Activated CD4-positive, alpha-beta T cell treated with anti-CD3 and anti-CD28 coated beads for 36 hours (primary cell): Measurements from ENCODE around the gene NEAT1. TPM values are rescaled to one million over a fixed set of nuclear protein-coding genes. Genes with fewer than 3 reads are reported as not detected.
A peak's percentile ranks its signal among the peaks of the same experiment; 100 is the strongest.

Experiments used
- ATAC-seq: fragments of 200-7000 bp; cut with Tn5 transposase; one replicate; pipeline ENCODE4 v1.10.0; 2021; ENCODE audit warnings: mild to moderate bottlenecking, moderate library complexity
- CTCF ChIA-PET: fragments of 350-600 bp; sonication (Branson Sonifier 250); formaldehyde crosslinking; loops from one replicate; lab custom pipeline; 2021; ENCODE audit warnings: antibody characterized with exemption; lab: Charles Lee
- POLR2A ChIA-PET: fragments of 350-600 bp; sonication (Branson Sonifier 250); formaldehyde crosslinking; loops from one replicate; lab custom pipeline; 2021; ENCODE audit warnings: antibody characterized with exemption, inconsistent platforms; lab: Charles Lee
- DNase-seq: peaks from one replicate; pipeline ENCODE4 v3.0.0-alpha.2; 2020
- H3K27ac Mint-ChIP-seq: one replicate; pipeline ENCODE4 v1.8.0; 2021; ENCODE audit warnings: mixed read lengths
- H3K27me3 Mint-ChIP-seq: one replicate; pipeline ENCODE4 v1.8.0; 2021; ENCODE audit warnings: mixed read lengths
- H3K36me3 Mint-ChIP-seq: one replicate; pipeline ENCODE4 v1.8.0; 2021; ENCODE audit warnings: low read depth, mixed read lengths
- H3K4me1 Mint-ChIP-seq: one replicate; pipeline ENCODE4 v1.8.0; 2021; ENCODE audit warnings: mixed read lengths
- H3K4me3 Mint-ChIP-seq: one replicate; pipeline ENCODE4 v1.8.0; 2021; ENCODE audit warnings: mild to moderate bottlenecking, moderate library complexity, mixed read lengths
- H3K9me3 Mint-ChIP-seq: one replicate; pipeline ENCODE4 v1.8.0; 2021; ENCODE audit warnings: low read depth, mixed read lengths
- intact Hi-C, 2 experiments: fragments of 100-400 bp; cut with DNase I in 1 of 2; cut with micrococcal nuclease in 1 of 2; formaldehyde crosslinking; loops; one replicate each; pipeline versions ENCODE4 v1.14.2 to v1.15.1; 2022 to 2024; cut with DNase I, micrococcal nuclease
- total RNA-seq, 2 experiments: library from RNA; stranded (reverse); gene quantifications; one replicate each; pipeline ENCODE4 v1.2.3, GENCODE V29; 2021

Gene NEAT1
- total RNA-seq, 2 experiments from 2014 or later: 435 to 569 TPM

DNA sequence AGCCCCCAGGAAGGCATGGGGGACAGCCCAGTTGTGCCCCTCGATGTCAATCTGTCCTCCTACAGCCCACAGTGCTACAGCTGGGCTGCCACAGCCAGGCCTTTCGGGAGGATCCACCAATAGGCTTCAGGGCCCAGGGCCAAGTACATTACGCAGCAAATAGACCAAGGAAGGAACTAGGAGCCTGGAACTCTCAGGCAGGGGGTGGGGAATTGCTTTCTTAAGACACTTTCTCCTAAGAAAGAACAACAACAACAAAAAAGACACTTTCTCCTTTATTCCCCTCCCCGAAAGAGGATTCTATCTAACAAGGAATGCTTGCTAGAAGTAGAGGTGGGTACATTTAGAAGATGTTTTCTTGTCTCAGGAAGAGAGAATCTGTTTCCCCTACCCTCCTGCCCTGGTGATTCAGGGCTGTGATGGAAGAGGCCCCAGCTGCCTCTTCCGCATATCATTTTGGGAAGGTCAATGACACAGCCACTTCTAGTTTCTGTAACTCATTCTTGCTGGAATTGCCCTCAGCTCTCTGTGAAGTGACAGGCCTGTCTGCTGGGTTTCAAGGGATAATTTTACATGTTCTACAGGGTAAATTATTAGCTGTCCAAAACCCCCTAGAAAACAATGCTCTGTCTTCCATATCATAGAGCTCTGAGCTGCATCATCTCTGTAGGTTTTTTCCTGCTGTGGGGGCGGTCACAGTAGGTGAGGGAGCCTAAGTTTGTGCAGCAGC is 70.2 kb downstream of the NEAT1 start:
- H3K4me1 Mint-ChIP-seq: peaks cover 74% of the 10 kb centered on the region
- H3K9me3 Mint-ChIP-seq: no peaks in the 10 kb centered on the region
- ChIA-PET CTCF (interaction anchor here (0.6 to 8.4 kb wide), 11 partner anchors 9 to 375 kb away, joined by 3 to 72 read pairs (median 4); partner anchors contain the start of genes NEAT1 and ZNHIT2), POLR2A (interaction anchor here (0.7 to 25.9 kb wide), 10 partner anchors 9 to 71 kb away, joined by 3 to 1637 read pairs (median 21); partner anchors contain the start of gene NEAT1)
- H3K36me3 Mint-ChIP-seq: peaks cover 2% of the 10 kb centered on the region
- ATAC-seq (peak; percentile 39), DNase-seq (peak; percentile 68)
- H3K27ac Mint-ChIP-seq: peak overlapping the region; percentile 91
- no peaks in the 10 kb centered on the region for H3K27me3 Mint-ChIP-seq
- peak overlapping the region; percentile 65 for H3K4me3 Mint-ChIP-seq
- intact Hi-C loops: loop anchor here in 1 of 2 experiments (1.0 kb wide), 2 partner anchors 16 to 21 kb away; no protein-coding TSS in a partner anchor

DNA sequence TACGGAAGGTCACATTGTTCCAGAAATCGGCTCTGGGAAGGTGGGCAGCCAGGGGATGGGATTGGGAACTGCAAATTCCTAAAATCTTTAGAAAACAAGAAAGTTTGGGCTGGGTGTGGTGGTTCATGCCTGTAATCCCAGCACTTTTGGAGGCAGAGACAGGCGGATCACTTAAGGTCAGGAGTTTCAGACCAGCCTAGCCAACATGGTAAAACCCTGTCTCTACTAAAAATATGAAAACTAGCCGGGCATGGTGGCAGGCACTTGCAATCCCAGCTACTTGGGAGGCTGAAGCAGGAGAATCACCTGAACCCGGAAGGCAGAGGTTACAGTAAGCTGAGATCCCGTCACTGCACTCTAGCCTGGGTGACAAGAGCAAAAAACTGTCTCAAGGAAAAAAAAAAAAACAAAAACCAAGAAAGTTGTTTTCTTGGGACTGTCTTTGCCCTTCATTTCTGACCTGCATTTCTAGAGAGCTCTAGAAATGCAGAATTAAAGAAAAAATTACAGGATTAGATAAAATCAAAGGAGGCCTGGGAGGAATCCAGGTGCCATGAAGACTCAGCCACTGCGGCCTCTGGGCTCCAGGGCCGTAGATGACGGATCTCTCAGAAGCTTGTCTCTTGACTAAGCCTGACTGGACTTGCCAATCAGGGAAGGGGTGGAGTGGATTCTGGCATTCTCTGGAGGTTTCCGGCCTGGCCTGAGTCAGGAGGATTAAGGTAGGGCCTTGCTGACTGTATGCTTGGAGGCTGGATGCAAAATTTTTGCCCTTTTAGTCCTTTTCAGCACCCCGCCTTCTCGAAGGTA is 71.0 kb downstream of the NEAT1 start:
- Mint-ChIP-seq H3K27ac (peak overlapping the region; percentile 91), H3K4me3 (peak overlapping the region; percentile 65), H3K4me1 (peaks cover 67% of the 10 kb centered on the region), H3K9me3 (no peaks in the 10 kb centered on the region), H3K36me3 (peaks cover 2% of the 10 kb centered on the region), H3K27me3 (no peaks in the 10 kb centered on the region)
- POLR2A ChIA-PET: interaction anchor here (0.6 to 25.9 kb wide), 11 partner anchors 8 to 110 kb away, joined by 3 to 1637 read pairs (median 10); partner anchors contain the start of gene NEAT1
- DNase-seq: no peak
- intact Hi-C loops: loop anchor here in 1 of 2 experiments (1.0 kb wide), 2 partner anchors 16 to 21 kb away; no protein-coding TSS in a partner anchor
- CTCF ChIA-PET: interaction anchor here (0.6 to 8.4 kb wide), 12 partner anchors 10 to 1328 kb away, joined by 3 to 72 read pairs (median 4); partner anchors contain the start of genes NEAT1 and ZNHIT2
- no peak for ATAC-seq

Other genes starting within 250 kb of the NEAT1 start
- 100 to 1,000 TPM; 103 to 125 TPM for gene CAPN1, start 240.9 kb upstream of the NEAT1 start, total RNA-seq
- gene POLA2, start 160.8 kb upstream of the NEAT1 start, total RNA-seq: 10 to 100 TPM; 63.1 to 83.3 TPM
- under 1 TPM; 0.91 to 0.93 TPM for gene CDC42EP2, start 107.9 kb upstream of the NEAT1 start, total RNA-seq
- 10 to 100 TPM; 67.5 to 69.0 TPM for gene DPF2, start 88.9 kb upstream of the NEAT1 start, total RNA-seq
- gene TIGD3, start 68.0 kb upstream of the NEAT1 start, total RNA-seq: 1 to 10 TPM in 1 of 2 experiments, under 1 TPM in 1; 0.58 to 1.1 TPM
- gene SLC25A45, start 40.2 kb upstream of the NEAT1 start, total RNA-seq: 10 to 100 TPM; 13.2 to 14.3 TPM
- gene FRMD8, start 36.2 kb upstream of the NEAT1 start, total RNA-seq: 10 to 100 TPM; 32.7 to 37.5 TPM
- gene MALAT1, start 76.2 kb downstream of the NEAT1 start, total RNA-seq: 1,000 to 10,000 TPM; 7,016 to 9,748 TPM
- 10 to 100 TPM; 66.5 to 78.8 TPM for gene SCYL1, start 102.3 kb downstream of the NEAT1 start, total RNA-seq
- 10 to 100 TPM; 57.8 to 72.7 TPM for gene LTBP3, start 135.6 kb downstream of the NEAT1 start, total RNA-seq
- 10 to 100 TPM; 50.7 to 56.4 TPM for gene ZNRD2, start 147.7 kb downstream of the NEAT1 start, total RNA-seq
- 10 to 100 TPM; 12.8 to 22.7 TPM for gene FAM89B, start 149.7 kb downstream of the NEAT1 start, total RNA-seq
- gene EHBP1L1, start 153.3 kb downstream of the NEAT1 start, total RNA-seq: 10 to 100 TPM; 88.3 to 98.8 TPM
- gene KCNK7, start 173.0 kb downstream of the NEAT1 start, total RNA-seq: under 1 TPM; 0.27 to 0.37 TPM
- gene MAP3K11, start 191.4 kb downstream of the NEAT1 start, total RNA-seq: 10 to 100 TPM; 47.4 to 54.3 TPM
- gene PCNX3, start 193.0 kb downstream of the NEAT1 start, total RNA-seq: 10 to 100 TPM; 27.9 to 30.7 TPM
- 100 to 1,000 TPM; 181 to 202 TPM for gene SIPA1, start 215.3 kb downstream of the NEAT1 start, total RNA-seq
- gene RELA, start 240.1 kb downstream of the NEAT1 start, total RNA-seq: 100 to 1,000 TPM in 1 of 2 experiments, 10 to 100 TPM in 1; 76.9 to 109 TPM